A673 (cell line): Measurements from ENCODE around the gene CAV1. TPM values are rescaled to one million over a fixed set of nuclear protein-coding genes. Genes with fewer than 3 reads are reported as not detected.

Experiments
- BruUV-seq: library from RNA; stranded (reverse); fragments of 400-500 nt; replicated peaks from 2 replicates; lab custom pipeline; 2021; lab: Mats Ljungman, UMichigan
- CTCF ChIA-PET: fragments of 300-600 bp; sonication (Branson Sonifier 250); formaldehyde crosslinking; loops from one replicate; lab custom pipeline; 2022; ENCODE audit warnings: antibody characterized with exemption; lab: Charles Lee
- POLR2A ChIA-PET: fragments of 300-600 bp; sonication (Branson Sonifier 250); formaldehyde crosslinking; loops from one replicate; lab custom pipeline; 2022; ENCODE audit warnings: antibody characterized with exemption; ENCODE audit not compliant: low non-redundant PET; lab: Charles Lee
- DNase-seq: peaks from one replicate; pipeline ENCODE4 v3.0.0-alpha.2; 2015; ENCODE audit warnings: low spot score
- H3K27ac ChIP-seq: fragments of 200-600 bp; sonication (generic); 2 replicates; pipeline ENCODE4 v1.5.1; 2016; ENCODE audit warnings: mixed run types, low read depth, mild to moderate bottlenecking, mixed read lengths, antibody characterized with exemption, low read length; ENCODE audit not compliant: poor library complexity, severe bottlenecking
- H3K27me3 ChIP-seq: fragments of 200-600 bp; sonication (generic); replicated peaks from 2 replicates; pipeline ENCODE4 v1.6.1; 2017; ENCODE audit warnings: mixed run types, low read depth, mild to moderate bottlenecking, mixed read lengths, antibody characterized with exemption, low read length; ENCODE audit not compliant: insufficient read depth, poor library complexity
- H3K36me3 ChIP-seq: fragments of 200-600 bp; sonication (generic); 2 replicates; pipeline ENCODE4 v1.6.1; 2016; ENCODE audit warnings: mixed run types, mild to moderate bottlenecking, mixed read lengths, antibody characterized with exemption, low read length; ENCODE audit not compliant: insufficient read depth, poor library complexity, severe bottlenecking
- H3K4me1 ChIP-seq: fragments of 200-600 bp; sonication (generic); 2 replicates; pipeline ENCODE4 v1.6.1; 2017; ENCODE audit warnings: mixed run types, mild to moderate bottlenecking, mixed read lengths, antibody characterized with exemption, low read length; ENCODE audit not compliant: insufficient read depth, poor library complexity, severe bottlenecking
- H3K4me3 ChIP-seq: fragments of 200-600 bp; sonication (generic); 2 replicates; pipeline ENCODE4 v1.5.1; 2016; ENCODE audit warnings: low read depth, mixed run types, mild to moderate bottlenecking, mixed read lengths, low read length; ENCODE audit not compliant: poor library complexity, severe bottlenecking
- H3K9me3 ChIP-seq: fragments of 200-600 bp; sonication (generic); 2 replicates; pipeline ENCODE4 v1.6.1; 2016; ENCODE audit warnings: mixed run types, low read depth, mild to moderate bottlenecking, mixed read lengths, antibody characterized with exemption, low read length; ENCODE audit not compliant: poor library complexity, severe bottlenecking
- CTCF ChIP-seq: fragments of 300-800, 200-600 bp; sonication (generic); conservative IDR thresholded peaks from 2 replicates; pipeline ENCODE4 v1.5.1; 2017; ENCODE audit warnings: low read depth, mild to moderate bottlenecking, antibody characterized with exemption, low read length, moderate library complexity, mixed read lengths
- EZH2 ChIP-seq: fragments of 200-600 bp; sonication (generic); IDR thresholded peaks from 2 replicates; pipeline ENCODE4 v1.6.1; 2017; ENCODE audit warnings: borderline replicate concordance, low read depth, mild to moderate bottlenecking, mixed read lengths, antibody characterized with exemption, low read length; ENCODE audit not compliant: poor library complexity, severe bottlenecking
- intact Hi-C: fragments of 100-400 bp; cut with micrococcal nuclease; formaldehyde crosslinking; loops from one replicate; pipeline ENCODE4 v1.10.0; 2022; ENCODE audit not compliant: unreplicated experiment
- total RNA-seq: library from RNA; stranded (reverse); gene quantifications from 2 replicates; pipeline ENCODE4 v1.2.3, GENCODE V29; 2021

Gene CAV1
- total RNA-seq, 1 experiment from 2014 or later = 2,074 TPM

GRCh38 chr7:116503835-116504234 is 21.0 kb upstream of the CAV1 start:
- DNase-seq = no peak
- Histone ChIP-seq H3K36me3 (peaks cover 85% of the 10 kb centered on the region), H3K9me3 (no peaks in the 10 kb centered on the region), H3K27ac (peak overlapping the region; percentile 98), H3K4me3 (peak overlapping the region; percentile 65), H3K4me1 (peaks cover 42% of the 10 kb centered on the region), H3K27me3 (no peaks in the 10 kb centered on the region)
- POLR2A ChIA-PET = no interaction called here
- CTCF ChIA-PET = no interaction called here
- intact Hi-C loops = no loop called here
- TF ChIP-seq CTCF (no peak), EZH2 (no peak)
- no TSS peak for BruUV-seq

GRCh38 chr7:116505278-116505677 is 19.6 kb upstream of the CAV1 start:
- POLR2A ChIA-PET = interaction anchor here (0.7 kb wide), 1 partner anchor 37 kb away, joined by 3 read pairs; no protein-coding TSS in a partner anchor
- Histone ChIP-seq H3K9me3 (no peaks in the 10 kb centered on the region), H3K4me1 (peaks cover 56% of the 10 kb centered on the region), H3K4me3 (peak overlapping the region; percentile 14), H3K36me3 (peaks cover 91% of the 10 kb centered on the region), H3K27me3 (no peaks in the 10 kb centered on the region), H3K27ac (peak overlapping the region; percentile 63)
- DNase-seq = no peak
- CTCF ChIA-PET = no interaction called here
- intact Hi-C loops = no loop called here
- no peak for TF ChIP-seq CTCF
- TF ChIP-seq EZH2 = no peak
- no TSS peak for BruUV-seq

- Histone ChIP-seq H3K27me3 (no peaks in the 10 kb centered on the region), H3K4me1 (peaks cover 61% of the 10 kb centered on the region), H3K9me3 (no peaks in the 10 kb centered on the region), H3K27ac (peak overlapping the region; percentile 63), H3K4me3 (peak overlapping the region; percentile 14), H3K36me3 (peaks cover 86% of the 10 kb centered on the region)
- ChIA-PET CTCF (no interaction called here), POLR2A (interaction anchor here (0.7 kb wide), 1 partner anchor 37 kb away, joined by 3 read pairs; no protein-coding TSS in a partner anchor)
- BruUV-seq = no TSS peak
- intact Hi-C loops = no loop called here
- TF ChIP-seq CTCF = no peak
- no peak for TF ChIP-seq EZH2
- DNase-seq = peak; percentile 67
Measured at GRCh38 chr7:116505823-116506222, 19.0 kb upstream of the CAV1 start.
